Activated CD8-positive, alpha-beta memory T cell treated with anti-CD3 and anti-CD28 coated beads for 1 hour (primary cell): ENCODE measurements around the gene SLC25A42.

ENCODE experiments used
- DNase-seq, 2 donors: peaks; one replicate each; pipeline ENCODE4 v3.0.0-alpha.2; 2020; ENCODE audit warnings: low read depth in 1 of 2; ENCODE audit errors: extremely low read depth in 1 of 2

Gene SLC25A42

DNA sequence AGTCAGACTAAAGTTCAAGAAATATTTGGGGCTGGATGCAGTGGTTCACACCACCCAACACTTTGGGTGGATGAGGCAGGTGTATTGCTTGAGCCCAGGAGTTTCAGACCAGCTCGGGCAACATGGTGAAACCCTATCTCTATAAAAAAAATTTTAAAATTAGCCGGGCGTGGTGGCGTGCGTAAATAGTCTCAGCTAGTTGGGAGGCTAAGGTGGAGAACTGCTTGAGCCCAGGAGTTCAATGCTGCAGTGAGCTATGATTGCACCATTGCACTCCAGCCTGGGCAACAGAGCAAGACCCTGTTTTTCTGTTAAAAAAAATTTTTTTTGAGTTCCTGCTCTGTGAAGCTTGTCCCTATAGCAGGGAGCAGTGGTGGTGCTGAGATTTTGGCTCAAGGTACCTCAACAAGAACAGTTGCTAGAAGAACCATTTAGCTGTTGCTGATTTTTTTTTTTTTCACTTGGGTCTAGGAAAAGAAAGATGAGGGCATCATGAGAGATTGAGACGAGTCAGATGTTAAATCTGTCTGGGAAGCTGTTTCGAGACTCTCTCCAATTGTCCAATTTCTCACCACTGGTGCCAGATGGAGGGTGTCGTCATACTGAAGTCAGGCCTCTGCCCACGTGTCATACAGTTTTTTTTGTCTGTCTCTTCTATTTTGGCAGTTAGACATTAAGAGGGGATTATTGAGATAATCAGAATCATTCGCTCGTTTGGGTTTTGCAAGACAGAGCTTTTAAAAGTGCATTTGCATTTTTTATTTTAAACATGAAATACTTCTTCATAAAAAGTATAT is 3.7 kb downstream of the SLC25A42 start:
- DNase-seq, result no peak

DNA sequence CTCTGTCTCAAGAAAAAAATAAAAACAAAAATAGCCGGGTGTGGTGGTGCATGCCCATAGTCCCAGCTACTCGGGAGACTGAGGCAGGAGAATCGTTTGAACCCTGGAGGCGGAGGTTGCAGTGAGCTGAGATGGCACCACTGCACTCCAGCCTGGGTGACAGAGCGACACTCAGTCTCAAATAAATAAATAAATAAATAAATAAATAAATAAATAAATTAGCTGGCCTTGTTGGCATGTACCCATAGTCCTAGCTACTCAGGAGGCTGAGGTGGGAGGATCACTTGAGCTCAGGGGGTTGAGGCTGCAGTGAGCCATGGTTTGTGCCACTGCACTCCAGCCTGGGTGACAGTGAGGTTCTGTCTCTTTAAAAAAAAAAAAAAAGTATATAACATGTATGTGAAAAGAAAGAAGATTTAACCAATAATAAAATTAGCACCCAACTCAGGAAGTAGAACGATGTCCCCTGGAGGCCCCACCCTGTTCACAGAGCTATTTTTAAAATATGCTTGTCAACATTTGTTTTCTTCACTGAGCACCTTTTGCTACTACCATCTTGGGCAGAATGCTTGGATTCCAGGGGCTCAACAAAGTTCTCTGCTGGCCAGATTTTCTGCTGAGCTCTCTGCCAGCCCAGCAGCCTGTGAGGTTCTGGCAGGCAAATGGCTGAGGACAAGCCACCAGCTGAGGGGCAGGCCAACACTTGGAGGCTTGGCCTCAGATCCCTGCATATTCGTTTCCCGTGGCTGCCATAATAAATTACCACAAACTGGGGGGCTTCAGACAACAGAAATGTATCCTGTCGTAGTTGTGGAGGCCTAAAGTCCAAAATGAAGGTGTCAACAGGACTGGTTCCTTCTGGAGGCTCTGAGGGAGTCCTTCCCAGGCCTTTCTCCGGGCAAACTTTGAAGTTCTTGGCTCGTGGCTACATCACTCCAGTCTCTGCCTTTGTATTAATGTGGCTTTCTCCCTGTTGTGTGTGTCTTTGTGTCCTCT is 5.2 kb downstream of the SLC25A42 start:
- DNase-seq, result no peak

DNA sequence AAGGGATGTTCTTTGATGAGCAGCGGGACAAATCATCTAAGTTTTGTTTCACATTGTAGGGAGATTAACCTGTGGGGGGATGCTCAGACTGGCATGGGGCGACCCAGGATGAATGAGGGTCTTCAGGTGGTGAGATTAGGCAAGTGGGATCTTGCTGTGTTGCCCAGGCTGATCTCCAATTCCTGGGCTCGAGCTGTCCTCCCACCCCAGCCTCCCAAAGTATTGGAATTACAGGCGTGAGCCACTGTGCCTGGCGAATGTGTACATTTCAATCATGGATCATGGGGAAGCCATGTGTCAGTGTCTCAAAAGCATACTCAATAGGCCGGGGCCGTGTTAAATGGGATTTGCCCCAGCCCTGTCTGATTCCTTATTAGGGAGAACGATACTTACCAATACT is 8.1 kb downstream of the SLC25A42 start:
- no peak for DNase-seq

DNA sequence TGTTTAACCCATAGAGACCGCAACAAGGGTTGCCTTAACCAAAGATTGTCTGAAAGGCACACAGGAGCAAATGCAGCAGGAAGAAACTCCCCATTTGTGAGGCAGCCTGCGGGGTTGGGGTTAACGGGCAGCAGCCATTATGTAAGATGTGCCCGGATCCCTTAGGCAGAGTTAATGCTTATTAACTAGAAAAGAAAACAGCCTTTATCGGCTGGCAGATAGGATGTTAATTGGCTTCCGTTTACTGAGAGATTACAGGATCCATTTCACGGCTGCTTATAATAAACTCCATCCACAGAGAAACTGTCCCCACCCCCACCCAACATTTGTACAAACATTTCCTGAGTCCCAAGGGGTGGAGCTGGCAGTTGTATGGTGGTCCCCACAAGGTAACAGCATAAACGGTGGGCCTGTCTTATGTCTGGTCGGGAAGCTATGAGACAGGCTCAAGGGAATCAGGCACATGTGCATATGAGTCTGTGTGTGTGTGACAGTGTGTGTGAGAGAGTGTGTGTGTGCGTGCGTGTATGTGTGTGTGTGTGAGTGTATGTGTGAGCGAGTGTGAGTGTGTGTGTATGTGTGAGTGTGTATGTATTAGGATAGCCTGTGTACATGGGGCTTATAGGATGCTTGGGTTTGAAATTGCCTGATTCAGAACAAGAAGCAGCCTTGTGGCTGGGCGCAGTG is 10.5 kb downstream of the SLC25A42 start:
- no peak for DNase-seq

DNA sequence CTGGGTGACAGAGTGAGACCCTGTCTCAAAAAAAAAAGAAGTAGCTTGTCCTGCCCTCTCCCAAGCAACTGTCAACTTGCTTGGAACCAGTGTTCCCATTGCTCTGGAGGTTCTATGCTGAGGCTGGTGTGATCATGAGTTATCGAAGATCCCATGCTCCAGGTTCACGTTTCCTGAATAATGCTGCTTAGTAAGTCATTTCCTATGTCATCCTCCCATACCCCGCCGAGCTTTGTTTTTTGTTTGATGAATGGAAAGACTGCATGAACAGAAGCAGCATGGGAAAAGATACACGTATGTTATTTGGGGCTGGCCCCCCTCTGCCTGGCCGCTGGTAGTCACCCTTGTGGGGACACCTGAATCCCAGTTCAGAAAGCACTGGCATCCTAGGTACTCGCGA is 11.3 kb downstream of the SLC25A42 start:
- no peak for DNase-seq

DNA sequence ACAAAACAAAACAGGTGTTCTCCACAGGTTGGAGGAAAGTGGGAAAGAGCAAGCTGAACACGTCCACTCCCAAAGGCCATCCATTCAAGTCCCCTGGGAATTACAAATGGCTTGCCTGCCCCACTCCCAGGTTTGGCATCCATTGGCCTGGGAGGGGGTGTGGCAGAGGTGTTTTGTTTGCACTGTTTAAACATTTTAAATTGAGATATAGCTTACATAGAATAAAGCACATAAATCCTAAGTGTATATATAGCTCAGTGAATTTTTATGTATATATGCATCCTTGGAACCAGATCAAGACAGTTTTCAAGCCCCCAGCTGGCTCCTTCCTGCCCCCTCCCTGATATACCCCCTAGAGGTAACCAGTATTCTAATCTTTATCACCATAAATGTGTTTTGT is 12.7 kb downstream of the SLC25A42 start:
- no peak for DNase-seq

DNA sequence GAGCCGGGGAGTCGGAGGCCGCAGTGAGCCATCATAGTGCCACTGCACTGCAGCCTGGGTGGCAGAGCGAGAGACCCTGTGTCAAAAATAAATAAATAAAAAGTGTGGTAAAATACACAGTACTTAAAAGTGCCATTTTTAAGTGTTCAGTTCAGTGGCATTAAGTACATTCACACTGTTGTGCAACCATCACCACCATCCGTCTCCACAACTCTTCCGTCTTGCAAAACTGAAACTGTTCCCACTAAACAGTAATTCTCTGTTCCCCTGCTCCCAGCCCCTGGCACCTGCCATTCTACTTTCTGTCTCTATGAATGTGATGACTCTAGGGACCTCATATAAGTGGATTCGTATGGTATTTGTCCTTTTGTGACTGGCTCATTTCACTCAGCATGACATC is 13.3 kb downstream of the SLC25A42 start:
- no peak for DNase-seq

DNA sequence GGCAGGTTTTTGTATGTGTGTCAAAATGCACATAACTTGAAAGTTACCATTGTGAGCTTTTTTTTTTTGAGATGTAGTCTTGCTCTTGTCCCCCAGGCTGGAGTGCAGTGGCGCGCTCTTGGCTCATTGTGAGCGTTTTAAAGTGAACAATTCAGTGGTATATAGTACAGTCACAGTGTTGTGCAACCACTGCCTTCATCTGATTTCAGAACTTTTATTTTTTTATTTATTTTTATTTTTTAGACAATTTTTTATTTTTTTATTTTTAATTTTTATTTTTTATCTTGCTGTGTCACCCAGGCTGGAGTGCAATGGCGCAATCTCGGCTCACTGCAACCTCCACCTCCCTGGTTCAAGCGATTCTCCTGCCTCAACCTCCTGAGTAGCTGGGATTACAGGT is 15.0 kb downstream of the SLC25A42 start:
- no peak for DNase-seq

DNA sequence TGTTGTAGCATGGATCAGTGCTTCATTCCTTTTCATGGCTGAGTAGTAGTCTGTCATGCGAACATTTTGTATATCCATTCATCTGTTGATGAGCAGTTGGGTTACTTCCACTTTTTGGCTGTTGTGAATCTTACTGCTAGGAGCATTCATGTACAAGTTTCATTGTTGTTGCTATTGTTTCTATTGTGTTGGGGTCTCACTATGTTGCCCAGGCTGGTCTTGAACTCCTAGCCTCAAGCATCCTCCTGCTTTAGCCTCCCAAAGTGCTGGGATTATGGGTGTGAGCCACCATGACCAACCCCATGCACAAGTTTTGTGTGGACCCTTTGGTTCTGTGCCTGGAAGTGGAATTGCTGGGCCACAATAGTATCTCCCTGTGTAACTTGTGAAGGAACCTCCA is 15.8 kb downstream of the SLC25A42 start:
- no peak for DNase-seq

DNA sequence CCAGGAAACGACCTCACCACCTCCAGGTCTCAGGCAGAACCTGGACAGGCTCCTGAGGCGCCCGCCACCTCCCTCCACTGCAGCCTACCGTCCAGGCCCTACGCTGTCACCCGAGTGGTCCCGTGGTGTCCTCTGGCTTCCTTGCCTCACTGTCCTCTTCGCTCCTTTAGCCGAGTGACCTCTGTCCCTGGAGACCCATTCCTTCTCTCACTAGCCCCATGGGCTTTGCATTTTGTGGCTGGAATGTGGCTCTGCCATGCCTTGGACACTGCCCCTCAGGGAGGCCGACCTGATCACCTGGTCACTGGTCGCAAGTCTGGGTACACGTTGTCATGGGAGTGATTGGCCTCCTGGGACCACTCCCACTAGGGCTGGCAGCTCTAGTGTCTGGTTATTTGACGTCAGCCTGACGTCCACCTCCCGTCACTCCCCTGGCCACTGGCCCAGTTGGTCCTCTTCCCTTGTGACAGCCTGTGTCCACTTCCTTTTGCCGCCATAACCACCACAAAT is 17.9 kb downstream of the SLC25A42 start:
- no peak for DNase-seq

DNA sequence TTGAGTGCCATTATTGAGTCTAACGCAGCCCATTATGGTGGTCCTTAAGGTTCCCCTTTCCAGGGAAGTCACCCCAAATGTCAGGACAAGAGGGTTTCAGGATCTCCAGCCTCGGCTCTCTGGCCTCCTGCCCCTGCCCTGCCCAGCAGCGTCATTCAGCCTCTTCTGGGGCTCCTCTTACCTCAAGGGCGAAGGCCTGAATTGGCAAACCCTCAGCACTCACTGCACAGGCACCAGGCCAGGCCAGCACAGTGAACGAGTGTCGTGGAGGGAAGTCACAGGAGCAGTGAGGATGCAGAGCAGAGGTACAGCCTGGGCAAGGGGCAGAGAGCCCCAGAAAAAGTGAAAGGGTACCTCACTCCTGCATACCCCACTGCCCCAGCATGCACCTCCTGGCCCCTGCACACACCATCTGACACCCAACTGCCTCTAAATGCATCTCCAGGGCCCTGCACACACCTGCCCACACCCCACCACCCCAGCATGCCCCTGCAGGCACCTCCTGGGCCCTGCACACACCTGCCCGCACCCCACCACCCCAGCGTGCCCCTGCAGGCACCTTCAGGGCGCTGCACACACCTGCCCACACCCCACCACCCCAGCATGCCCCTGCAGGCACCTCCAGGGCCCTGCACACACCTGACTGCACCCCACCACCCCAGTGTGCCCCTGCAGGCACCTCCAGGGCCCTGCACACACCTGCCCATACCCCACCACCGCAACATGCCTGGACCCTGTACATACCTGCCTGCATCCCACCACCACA is 19.8 kb downstream of the SLC25A42 start:
- DNase-seq, result no peak

DNA sequence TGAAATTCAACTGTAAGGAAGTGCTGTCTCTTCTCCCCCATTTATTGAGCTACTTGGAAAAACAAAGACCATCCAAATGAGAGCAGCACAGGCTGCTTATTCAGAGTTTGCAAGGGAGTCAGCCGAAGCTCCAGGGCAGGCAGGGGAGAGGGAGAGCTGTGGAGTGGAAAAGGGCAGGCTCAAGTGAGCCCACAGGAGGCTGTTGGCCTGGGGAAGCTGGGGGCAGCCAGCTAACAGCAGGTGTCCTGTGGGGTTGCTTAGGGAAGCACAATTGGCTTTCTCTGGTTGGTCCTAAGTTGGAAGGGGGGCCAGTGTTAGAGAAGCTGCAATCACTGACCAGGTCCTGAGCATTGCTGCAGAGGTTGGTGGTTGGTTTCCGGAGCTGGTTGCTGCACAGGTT is 23.9 kb downstream of the SLC25A42 start:
- DNase-seq, result no peak

DNA sequence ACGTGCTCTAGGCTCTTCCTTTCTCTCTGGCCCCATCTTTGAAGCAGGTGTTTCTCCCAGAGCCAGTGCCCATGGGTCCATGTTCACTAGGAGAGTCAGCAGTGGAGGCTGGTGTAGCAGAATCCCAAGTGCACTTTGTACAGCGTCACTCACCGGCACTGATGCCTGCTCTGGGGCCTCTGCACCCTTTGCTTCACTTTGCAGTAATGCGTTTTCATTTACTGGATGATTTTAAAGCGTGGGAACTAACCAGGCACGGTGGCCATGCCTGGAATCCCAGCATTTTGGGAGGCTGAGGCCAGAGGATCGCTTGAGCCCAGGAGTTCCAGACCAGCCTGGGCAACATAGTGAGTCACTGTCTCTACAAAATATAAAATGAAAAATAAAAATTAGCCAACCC is 30.7 kb downstream of the SLC25A42 start:
- DNase-seq, result no peak

DNA sequence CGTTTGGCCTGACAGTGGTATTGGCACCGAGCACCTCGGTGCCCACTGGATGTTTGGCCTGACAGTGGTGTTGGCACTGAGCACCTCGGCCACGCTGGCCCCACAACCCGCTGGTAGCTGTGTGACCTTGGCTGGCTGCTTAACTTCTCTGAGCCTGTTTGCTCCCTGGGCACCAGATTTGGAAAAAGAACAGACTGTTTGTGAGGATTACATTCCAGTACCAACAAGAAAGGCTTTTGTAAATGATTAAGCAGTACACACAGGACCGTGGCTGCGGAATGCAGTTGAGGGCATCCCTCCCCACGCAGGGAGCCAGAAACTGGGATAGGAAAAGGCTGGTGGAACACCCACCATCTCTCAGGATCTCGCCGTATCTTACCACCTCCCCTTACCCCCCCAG is 31.9 kb downstream of the SLC25A42 start:
- DNase-seq, result no peak

DNA sequence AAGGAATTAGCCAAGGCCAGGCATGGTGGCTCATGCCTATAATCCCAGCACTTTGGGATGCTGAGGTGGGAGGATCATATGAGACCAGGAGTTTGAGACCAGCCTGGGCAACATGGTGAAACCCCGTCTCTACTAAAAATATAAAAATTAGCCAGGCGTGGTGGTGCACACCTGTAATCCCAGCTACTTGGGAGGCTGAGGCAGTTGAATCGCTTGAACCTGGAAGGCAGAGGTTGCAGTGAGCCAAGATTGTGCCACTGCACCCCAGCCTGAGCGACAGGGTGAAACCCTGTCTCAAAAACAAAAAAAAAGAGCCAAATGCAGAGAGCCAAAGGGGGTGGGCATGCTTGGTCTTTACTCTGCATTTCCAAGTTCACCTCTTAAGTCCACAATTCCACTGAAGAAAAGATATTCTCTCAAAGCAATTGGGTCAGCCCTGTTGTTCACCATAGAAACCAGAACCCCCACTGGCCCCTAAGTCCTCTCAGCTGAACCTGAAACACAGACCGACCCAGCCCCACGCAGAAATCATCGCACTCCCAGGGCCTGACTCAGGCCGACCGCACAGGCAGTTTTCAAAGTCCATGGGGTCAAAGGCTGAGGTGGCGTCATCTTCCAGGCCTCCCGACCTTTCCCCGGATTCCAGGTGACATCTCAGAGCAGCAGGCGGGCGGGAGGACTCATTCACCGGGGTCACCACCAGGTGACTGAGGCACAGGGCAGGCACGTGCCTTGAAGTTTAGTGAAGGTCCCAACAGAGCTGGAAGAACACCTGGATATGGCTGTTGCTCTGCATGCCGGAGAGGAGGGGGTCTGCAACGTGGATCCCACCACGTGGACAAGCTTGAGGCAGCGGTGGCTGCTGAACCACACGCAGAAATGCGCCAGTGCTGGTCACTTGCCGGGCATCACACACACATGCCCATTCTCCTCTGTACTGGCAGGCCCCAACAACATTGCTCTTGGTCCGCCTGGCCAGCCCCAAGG is 33.1 kb downstream of the SLC25A42 start:
- DNase-seq, result no peak

DNA sequence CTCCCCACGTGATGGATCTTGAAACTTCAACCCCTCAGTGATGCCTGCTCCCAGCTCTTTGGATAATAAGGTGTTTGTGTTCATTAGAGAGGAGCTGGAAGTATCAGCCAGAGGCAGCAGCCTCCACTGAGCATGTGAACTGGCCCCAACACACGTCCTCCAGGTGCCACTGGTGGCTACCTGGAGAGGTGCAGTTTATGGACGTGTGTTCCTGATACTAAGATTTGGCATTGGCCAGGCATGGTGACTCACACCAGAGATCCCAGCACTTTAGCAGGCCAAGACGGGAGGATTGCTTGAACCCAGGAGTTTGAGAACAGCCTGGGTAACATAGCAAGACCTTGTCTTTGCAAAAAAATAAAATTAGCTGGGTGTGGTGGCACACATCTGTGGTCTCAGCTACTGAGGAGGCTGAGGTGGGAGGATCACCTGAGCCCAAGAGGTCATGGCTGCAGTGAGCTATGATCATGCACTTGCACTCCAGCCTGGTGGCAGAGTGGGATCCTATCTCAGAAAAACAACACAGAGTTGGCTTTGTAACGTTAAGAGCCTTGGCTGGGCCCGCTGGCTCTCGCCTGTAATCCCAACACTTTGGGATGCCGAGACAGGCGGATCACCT is 34.4 kb downstream of the SLC25A42 start:
- no peak for DNase-seq

DNA sequence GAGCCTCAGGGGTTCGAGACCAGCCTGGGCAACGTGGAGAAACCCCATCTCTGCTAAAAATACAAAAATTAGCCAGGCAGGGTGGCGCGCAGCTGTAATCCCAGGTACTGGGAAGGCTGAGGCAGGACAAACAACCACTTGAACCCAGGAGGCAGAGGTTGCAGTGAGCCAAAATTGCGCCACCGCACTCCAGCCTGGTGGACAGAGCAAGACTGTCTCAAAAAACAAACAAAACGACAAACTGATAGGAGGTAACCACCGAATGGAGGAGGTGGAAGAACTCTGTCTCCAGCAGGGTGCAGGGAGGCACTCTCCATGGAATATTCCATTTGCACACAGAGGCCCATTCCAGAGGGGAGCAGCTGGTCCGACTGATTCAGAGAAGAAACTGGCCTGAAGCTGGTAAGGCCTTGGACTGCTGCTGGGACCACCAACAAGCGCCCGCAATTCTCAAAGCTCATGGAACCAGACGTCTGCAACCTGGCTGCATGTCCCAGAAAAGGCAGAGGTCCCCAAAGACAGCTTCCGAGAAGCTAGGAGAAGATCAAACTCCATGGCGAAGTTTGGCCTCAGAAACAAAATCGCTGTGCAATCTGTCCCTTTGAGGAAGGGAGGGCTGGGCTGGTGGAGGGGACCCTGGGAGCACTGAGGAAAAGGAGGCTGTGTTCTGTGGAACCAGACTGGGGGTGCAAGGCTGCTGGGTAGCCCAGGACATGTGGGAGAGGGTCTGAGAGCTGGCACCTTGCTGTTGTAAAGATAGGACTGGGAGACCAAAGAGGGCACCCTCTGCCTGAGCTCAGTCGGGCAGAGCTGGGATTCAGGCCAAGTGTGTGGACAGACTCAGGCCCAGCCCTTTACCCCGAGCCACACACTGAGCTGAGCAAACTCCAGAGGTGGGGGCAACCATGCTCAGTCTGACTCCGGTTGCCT is 35.2 kb downstream of the SLC25A42 start:
- no peak for DNase-seq

DNA sequence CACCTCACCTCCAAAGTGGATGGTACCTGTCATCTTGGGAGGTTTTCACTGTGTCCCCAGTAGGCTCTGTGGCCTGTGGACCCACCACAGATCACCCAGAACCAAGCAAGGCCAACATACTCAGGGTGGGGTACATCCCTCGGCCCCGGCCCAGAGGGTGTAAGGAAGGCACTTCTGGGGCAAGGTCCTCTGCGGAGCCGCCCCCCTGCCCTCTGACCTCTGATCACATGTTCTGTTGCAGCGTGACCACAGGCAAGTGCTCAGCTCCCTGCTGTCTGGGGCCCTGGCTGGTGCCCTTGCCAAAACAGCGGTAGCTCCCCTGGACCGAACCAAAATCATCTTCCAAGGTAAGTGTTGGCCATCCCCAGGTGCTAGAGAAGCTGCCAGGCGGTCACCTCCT is 37.7 kb downstream of the SLC25A42 start:
- no peak for DNase-seq
